WI38 (cell line): Measurements from ENCODE around the gene DPF3.

Source experiments
- H3K4me3 ChIP-seq: 2 replicates; pipeline ENCODE4 v1.5.1; 2011; ENCODE audit warnings: low read depth, mild to moderate bottlenecking, control low read depth, low read length
- CTCF ChIP-seq: IDR thresholded peaks from 2 replicates; pipeline ENCODE4 v1.5.1; 2012; ENCODE audit warnings: low read depth, mild to moderate bottlenecking, control low read depth, low read length

Gene DPF3

GRCh38 chr14:72816287-72816686 lies 77.6 kb downstream of the DPF3 start:
- H3K4me3 ChIP-seq = no peak overlapping the region
- TF ChIP-seq CTCF = no peak

GRCh38 chr14:72815430-72815829 lies 78.5 kb downstream of the DPF3 start:
- H3K4me3 ChIP-seq = no peak overlapping the region
- no peak for TF ChIP-seq CTCF

- H3K4me3 ChIP-seq = no peak overlapping the region
- no peak for TF ChIP-seq CTCF
Observed at GRCh38 chr14:72812292-72812851, 81.5 kb downstream of the DPF3 start.

GRCh38 chr14:72810201-72810600 lies 83.7 kb downstream of the DPF3 start:
- H3K4me3 ChIP-seq = no peak overlapping the region
- TF ChIP-seq CTCF = no peak

GRCh38 chr14:72809063-72809462 lies 84.8 kb downstream of the DPF3 start:
- TF ChIP-seq CTCF = no peak
- H3K4me3 ChIP-seq = no peak overlapping the region

- H3K4me3 ChIP-seq = no peak overlapping the region
- TF ChIP-seq CTCF = no peak
Observed at GRCh38 chr14:72808564-72808963, 85.3 kb downstream of the DPF3 start.

GRCh38 chr14:72802588-72802946 lies 91.3 kb downstream of the DPF3 start:
- no peak for TF ChIP-seq CTCF
- no peak overlapping the region for H3K4me3 ChIP-seq
